NB4 (cell line): Measurements from ENCODE around the gene PFDN1.
"Not testable (repeated sequence)": the region's sequence is repeated elsewhere in the genome, so short reads cannot be mapped to it uniquely, and the experiment has no call there.

Source experiments
- DNase-seq: peaks from one replicate; pipeline ENCODE4 v3.0.0; 2010; ENCODE audit warnings: low read depth
- H3K4me3 ChIP-seq: one replicate; pipeline ENCODE4 v1.5.1; 2011; ENCODE audit warnings: mild to moderate bottlenecking, low read depth, low read length, moderate library complexity
- CTCF ChIP-seq: IDR thresholded peaks from one replicate; pipeline ENCODE4 v1.5.1; 2012; ENCODE audit warnings: low read depth, low read length
- MAX ChIP-seq: IDR thresholded peaks from 2 replicates; pipeline ENCODE4 v1.6.1; 2011; ENCODE audit warnings: low read depth, low read length
- MYC ChIP-seq: IDR thresholded peaks from 2 replicates; pipeline ENCODE4 v1.6.1; 2011; ENCODE audit warnings: low read depth, low read length
- POLR2A ChIP-seq: IDR thresholded peaks from 2 replicates; pipeline ENCODE4 v1.6.1; 2011; ENCODE audit warnings: mild to moderate bottlenecking; ENCODE audit not compliant: insufficient read length; ENCODE audit errors: extremely low read depth

Gene PFDN1

GRCh38 chr5:140202078-140202477 is 100.8 kb downstream of the PFDN1 start:
- TF ChIP-seq CTCF = no peak
- no peak for TF ChIP-seq MAX
- TF ChIP-seq POLR2A = no peak
- no peak for TF ChIP-seq MYC
- H3K4me3 ChIP-seq = no peak overlapping the region
- DNase-seq = no peak

GRCh38 chr5:140198915-140199314 is 104.0 kb downstream of the PFDN1 start:
- DNase-seq, H3K4me3 ChIP-seq: not testable (repeated sequence)

- H3K4me3 ChIP-seq = no peak overlapping the region
- no peak for TF ChIP-seq MAX
- no peak for TF ChIP-seq POLR2A
- TF ChIP-seq MYC = no peak
- TF ChIP-seq CTCF = no peak
- DNase-seq = no peak
Measured at GRCh38 chr5:140197023-140197422, 105.9 kb downstream of the PFDN1 start.

GRCh38 chr5:140196115-140196814 is 106.6 kb downstream of the PFDN1 start:
- DNase-seq = no peak
- TF ChIP-seq MAX = no peak
- TF ChIP-seq POLR2A = no peak
- TF ChIP-seq MYC = no peak
- TF ChIP-seq CTCF = no peak
- H3K4me3 ChIP-seq = no peak overlapping the region
